NB4 (cell line): ENCODE results near the gene ZSWIM6.

Experiments
- DNase-seq: peaks from one replicate; pipeline ENCODE4 v3.0.0; 2010; ENCODE audit warnings: low read depth
- H3K4me3 ChIP-seq: one replicate; pipeline ENCODE4 v1.5.1; 2011; ENCODE audit warnings: mild to moderate bottlenecking, low read depth, low read length, moderate library complexity
- CTCF ChIP-seq: IDR thresholded peaks from one replicate; pipeline ENCODE4 v1.5.1; 2012; ENCODE audit warnings: low read depth, low read length
- MAX ChIP-seq: IDR thresholded peaks from 2 replicates; pipeline ENCODE4 v1.6.1; 2011; ENCODE audit warnings: low read depth, low read length
- MYC ChIP-seq: IDR thresholded peaks from 2 replicates; pipeline ENCODE4 v1.6.1; 2011; ENCODE audit warnings: low read depth, low read length
- POLR2A ChIP-seq: IDR thresholded peaks from 2 replicates; pipeline ENCODE4 v1.6.1; 2011; ENCODE audit warnings: mild to moderate bottlenecking; ENCODE audit not compliant: insufficient read length; ENCODE audit errors: extremely low read depth

The ZSWIM6 gene

DNA sequence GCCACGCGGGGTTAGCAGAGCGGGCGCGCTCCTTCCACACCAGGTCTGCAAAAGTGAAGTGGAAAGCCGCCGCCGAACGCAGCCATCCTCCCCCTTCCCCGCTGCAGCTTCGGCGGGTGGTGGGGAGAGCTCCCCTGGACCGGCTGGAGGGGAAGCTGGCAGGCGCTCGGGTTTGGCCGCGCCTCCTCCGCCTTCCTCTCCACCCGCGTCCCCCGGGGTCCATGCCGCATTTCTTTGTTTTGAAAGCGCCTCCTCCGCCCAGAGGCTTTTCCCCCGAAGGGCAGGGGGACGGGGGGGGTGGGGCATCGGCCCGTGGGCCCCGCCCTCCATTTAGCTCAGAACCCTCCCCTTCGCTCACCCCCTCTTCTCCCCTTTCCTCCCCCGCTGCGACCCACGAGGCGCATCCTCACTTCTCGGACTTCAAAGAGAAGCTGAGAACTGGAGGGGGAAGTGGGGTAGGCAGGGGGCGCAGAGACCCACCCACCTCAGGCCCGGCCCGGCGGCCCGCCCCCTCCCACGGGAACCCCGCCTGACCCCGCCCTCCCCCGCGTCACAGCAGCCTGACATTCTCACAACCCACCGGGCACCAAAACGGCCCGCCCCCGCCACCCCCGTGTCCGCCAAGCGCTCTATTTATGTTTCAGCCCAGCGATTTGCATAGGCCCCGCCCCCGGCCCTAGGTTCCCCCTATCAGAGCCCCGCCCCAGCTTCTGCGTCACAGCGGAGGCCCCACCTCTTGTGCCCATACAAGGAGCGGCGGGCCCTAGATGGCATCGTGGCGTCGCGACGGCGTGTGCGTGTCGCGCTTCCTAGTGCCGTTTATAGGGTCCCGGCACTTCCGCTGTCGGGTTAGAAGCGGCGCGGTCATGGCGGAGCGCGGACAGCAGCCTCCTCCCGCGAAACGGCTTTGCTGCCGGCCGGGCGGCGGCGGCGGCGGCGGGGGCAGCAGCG, at the start of gene ZSWIM6:
ZSWIM6 (plus strand) TSS at position 852 of the 951 bp plus-strand sequence; CDS start at position 867, 15 bp downstream.
- peak; percentile 98 for DNase-seq
- H3K4me3 ChIP-seq = peak within 1 kb of the TSS; percentile 58
- TF ChIP-seq MAX (peak; percentile 53), CTCF (no peak), POLR2A (peak; percentile 90), MYC (peak; percentile 60; the same call in 1 of the 2 replicates)

DNA sequence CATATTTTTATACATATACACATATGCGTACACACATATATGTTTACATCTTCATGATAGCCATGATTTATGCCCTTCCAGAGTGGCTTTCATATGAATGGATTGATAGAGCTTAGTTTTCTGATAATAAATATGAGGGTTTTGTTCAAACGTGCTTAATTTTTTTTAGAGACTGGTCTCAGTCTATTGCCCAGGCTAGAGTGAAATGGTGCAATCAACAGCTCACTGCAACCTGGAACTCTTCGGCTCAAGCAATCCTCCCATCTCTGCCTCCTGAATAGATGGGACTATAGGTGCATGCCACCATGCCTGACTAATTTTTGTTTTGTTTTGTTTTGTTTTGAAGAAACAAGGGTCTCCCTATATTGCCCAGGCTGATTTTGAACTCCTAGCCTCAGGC, 48.6 kb upstream of the ZSWIM6 start:
- no peak for DNase-seq
- no peak overlapping the region for H3K4me3 ChIP-seq
- TF ChIP-seq MAX (no peak), POLR2A (no peak), CTCF (no peak), MYC (no peak)

GRCh38 chr5:61285531-61285930, 46.5 kb upstream of the ZSWIM6 start:
- DNase-seq = no peak
- TF ChIP-seq MYC = no peak
- no peak for TF ChIP-seq CTCF
- TF ChIP-seq MAX = no peak
- no peak for TF ChIP-seq POLR2A
- no peak overlapping the region for H3K4me3 ChIP-seq

GRCh38 chr5:61286446-61287132, 45.5 kb upstream of the ZSWIM6 start:
- H3K4me3 ChIP-seq = no peak overlapping the region
- no peak for DNase-seq
- no peak for TF ChIP-seq POLR2A
- TF ChIP-seq CTCF = no peak
- no peak for TF ChIP-seq MYC
- TF ChIP-seq MAX = no peak

DNA sequence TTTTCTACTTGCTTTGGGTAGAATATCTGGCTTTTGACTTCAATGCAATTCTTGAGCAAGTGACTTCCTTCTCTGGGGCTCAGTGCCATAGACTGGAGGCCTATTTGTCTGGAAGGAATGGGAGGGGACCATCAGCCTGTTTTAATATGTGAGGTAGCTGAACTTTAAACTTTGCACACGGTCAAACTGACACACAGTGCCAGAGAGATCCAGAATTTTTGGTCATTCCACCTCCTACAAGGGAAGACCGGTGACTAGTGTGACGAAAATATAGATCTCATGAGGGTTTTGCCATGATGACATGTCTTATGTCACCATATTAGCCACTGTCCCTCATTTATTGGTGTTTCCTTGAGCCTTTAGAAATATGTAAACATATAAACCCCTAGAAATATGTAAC, 44.6 kb upstream of the ZSWIM6 start:
- H3K4me3 ChIP-seq = no peak overlapping the region

More for the DNA sequence above, 44.6 kb upstream of the ZSWIM6 start:
- TF ChIP-seq MAX (no peak), CTCF (no peak), MYC (no peak), POLR2A (no peak)
- no peak for DNase-seq
